ENCODE results near the gene PDE6G. TPM values are rescaled to one million over a fixed set of nuclear protein-coding genes. Genes with fewer than 3 reads are reported as not detected.

Gene PDE6G
- total RNA-seq, 2 experiments from 2014 or later = 8.9 to 11.4 TPM

DNA sequence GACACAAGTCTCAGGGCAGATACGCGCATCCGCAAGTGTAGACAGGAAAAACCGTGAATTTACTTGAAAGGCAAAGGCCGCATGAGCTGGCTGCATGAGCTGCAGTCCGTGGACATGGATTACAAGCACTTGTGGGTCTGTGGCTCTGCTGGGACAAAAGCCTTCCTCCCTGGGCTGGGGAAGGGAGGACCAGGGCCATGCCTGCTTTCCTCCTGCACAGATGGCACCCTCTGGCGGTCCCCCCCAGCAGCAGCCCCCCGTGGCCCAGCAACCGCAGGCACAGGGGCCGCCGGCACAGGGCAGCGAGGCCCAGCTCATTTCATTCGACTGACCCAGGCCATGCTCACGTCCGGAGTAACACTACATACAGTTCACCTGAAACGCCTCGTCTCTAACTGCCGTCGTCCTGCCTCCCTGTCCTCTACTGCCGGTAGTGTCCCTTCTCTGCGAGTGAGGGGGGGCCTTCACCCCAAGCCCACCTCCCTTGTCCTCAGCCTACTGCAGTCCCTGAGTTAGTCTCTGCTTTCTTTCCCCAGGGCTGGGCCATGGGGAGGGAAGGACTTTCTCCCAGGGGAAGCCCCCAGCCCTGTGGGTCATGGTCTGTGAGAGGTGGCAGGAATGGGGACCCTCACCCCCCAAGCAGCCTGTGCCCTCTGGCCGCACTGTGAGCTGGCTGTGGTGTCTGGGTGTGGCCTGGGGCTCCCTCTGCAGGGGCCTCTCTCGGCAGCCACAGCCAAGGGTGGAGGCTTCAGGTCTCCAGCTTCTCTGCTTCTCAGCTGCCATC is 45.1 kb upstream of the PDE6G start:
- peaks cover 24% of the 10 kb centered on the region for H3K4me1 Mint-ChIP-seq (ENCODE audit: low read depth)
- CTCF ChIA-PET = interaction anchor here (0.7 to 2.2 kb wide), 6 partner anchors 8 to 135 kb away, joined by 3 to 10 read pairs (median 4); partner anchors contain the start of genes ARL16 and HGS
- H3K36me3 Mint-ChIP-seq (ENCODE audit: low read depth) = peaks cover 60% of the 10 kb centered on the region
- POLR2A ChIA-PET = interaction anchor here (1.0 to 4.9 kb wide), 9 partner anchors 8 to 131 kb away, joined by 3 to 73 read pairs (median 13); partner anchors contain the start of genes ARL16, HGS, MCRIP1 and SLC25A10
- ATAC-seq (peak; percentile 31), DNase-seq (peak; percentile 41)
- peak overlapping the region; percentile 96 for H3K27ac Mint-ChIP-seq
- H3K9me3 Mint-ChIP-seq = no peaks in the 10 kb centered on the region
- H3K27me3 Mint-ChIP-seq = no peaks in the 10 kb centered on the region
- peak overlapping the region; percentile 94 for H3K4me3 Mint-ChIP-seq
- intact Hi-C loops (cut with micrococcal nuclease) = no loop called here
- TF ChIP-seq, protein P1, sequence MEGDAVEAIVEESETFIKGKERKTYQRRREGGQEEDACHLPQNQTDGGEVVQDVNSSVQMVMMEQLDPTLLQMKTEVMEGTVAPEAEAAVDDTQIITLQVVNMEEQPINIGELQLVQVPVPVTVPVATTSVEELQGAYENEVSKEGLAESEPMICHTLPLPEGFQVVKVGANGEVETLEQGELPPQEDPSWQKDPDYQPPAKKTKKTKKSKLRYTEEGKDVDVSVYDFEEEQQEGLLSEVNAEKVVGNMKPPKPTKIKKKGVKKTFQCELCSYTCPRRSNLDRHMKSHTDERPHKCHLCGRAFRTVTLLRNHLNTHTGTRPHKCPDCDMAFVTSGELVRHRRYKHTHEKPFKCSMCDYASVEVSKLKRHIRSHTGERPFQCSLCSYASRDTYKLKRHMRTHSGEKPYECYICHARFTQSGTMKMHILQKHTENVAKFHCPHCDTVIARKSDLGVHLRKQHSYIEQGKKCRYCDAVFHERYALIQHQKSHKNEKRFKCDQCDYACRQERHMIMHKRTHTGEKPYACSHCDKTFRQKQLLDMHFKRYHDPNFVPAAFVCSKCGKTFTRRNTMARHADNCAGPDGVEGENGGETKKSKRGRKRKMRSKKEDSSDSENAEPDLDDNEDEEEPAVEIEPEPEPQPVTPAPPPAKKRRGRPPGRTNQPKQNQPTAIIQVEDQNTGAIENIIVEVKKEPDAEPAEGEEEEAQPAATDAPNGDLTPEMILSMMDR (IDR thresholded peaks at IDR 0.05) = no peak

DNA sequence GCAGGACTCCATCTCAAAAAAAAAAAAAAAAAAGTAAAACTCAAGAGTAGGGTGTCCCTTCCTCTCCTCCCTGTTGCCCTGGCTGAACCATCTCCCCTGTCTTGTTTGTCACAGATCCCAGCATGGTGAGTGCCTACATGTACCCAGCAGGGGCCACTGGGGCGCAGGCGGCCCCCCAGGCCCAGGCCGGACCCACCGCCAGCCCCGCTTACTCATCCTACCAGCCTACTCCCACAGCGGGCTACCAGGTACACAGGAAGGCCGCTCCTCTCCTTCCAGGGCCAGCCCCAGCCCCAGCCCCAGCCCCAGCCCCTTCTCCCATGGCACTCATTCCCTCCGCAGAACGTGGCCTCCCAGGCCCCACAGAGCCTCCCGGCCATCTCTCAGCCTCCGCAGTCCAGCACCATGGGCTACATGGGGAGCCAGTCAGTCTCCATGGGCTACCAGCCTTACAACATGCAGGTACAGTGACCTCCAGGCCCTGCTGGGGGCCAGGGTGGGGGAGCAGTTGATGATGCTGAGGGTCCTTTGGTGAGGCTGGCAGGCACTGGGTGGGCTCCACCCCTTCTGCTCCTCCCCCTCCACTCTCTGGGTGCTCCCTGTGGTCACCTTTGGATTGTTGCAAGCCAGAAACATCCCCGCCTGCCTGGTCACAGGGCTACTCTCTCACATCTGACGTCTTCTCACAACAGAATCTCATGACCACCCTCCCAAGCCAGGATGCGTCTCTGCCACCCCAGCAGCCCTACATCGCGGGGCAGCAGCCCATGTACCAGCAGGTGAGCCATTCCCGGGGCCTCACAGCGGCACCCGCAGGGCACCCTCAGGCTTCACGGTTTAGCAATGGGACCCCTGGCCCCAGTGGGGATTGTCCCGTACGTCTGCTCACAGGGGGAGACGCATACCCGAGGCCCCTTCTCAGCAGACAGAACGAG is 44.3 kb upstream of the PDE6G start:
- H3K27ac Mint-ChIP-seq = peak overlapping the region; percentile 31
- peak overlapping the region; percentile 94 for H3K4me3 Mint-ChIP-seq
- DNase-seq (no peak), ATAC-seq (no peak)
- H3K4me1 Mint-ChIP-seq (ENCODE audit: low read depth) = peaks cover 20% of the 10 kb centered on the region
- H3K36me3 Mint-ChIP-seq (ENCODE audit: low read depth) = peaks cover 54% of the 10 kb centered on the region
- ChIA-PET CTCF (interaction anchor here (0.7 to 1.7 kb wide), 3 partner anchors 9 to 134 kb away, joined by 3 to 4 read pairs (median 3); no protein-coding TSS in a partner anchor), POLR2A (interaction anchor here (0.9 to 4.9 kb wide), 2 partner anchors 15 kb away, joined by 3 to 73 read pairs; partner anchors contain the start of genes ARL16 and HGS)
- no peaks in the 10 kb centered on the region for H3K27me3 Mint-ChIP-seq
- TF ChIP-seq, protein P1 (IDR thresholded peaks at IDR 0.05) = no peak
- intact Hi-C loops (cut with micrococcal nuclease) = no loop called here
- H3K9me3 Mint-ChIP-seq = no peaks in the 10 kb centered on the region

DNA sequence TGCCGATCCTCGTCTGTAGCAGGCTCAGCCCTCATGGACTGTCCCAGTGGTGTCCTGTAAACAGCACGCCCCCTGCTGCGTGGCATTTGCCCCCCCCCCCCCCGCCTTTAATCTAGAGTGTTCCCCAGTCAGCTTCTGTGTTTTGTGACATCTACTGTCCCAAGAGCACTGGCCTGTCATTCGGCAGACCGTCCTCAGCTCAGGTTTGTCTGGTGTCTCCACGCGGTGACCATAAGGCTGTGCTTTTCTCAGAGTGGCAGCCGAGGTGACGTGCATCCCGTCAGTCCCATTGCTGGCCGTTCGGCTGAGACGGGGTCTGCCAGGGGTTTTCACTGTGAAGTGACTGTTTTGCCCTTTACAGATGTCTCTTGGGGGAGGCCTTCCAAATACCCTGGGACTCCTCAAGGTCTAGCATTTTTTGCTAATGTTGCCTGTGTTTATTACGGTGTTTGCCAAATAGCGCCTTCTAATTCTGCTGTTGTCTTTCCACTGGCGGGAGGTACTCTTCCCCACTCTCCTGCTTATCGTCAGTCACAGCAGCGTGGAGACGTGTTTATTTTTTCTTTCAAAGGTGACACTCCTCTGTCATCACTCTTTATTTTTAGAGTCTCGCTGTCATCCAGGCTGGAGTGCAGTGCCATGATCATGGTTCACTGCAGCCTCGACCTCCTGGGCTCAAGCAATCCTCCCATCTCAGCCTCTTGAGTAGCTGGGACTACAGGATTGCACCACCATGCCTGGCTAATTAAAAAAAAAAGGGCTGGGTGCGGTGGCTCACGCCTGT is 41.1 kb upstream of the PDE6G start:
- Mint-ChIP-seq H3K36me3 (ENCODE audit: low read depth) (peaks cover 38% of the 10 kb centered on the region), H3K27me3 (no peaks in the 10 kb centered on the region), H3K9me3 (no peaks in the 10 kb centered on the region), H3K27ac (no peak overlapping the region), H3K4me1 (ENCODE audit: low read depth) (peaks cover 11% of the 10 kb centered on the region), H3K4me3 (no peak overlapping the region)
- TF ChIP-seq, protein P1 (IDR thresholded peaks at IDR 0.05) = no peak
- intact Hi-C loops (cut with micrococcal nuclease) = loop anchor here (5.0 kb wide), 1 partner anchor 175 kb away; no protein-coding TSS in a partner anchor
- DNase-seq (no peak), ATAC-seq (no peak)
- CTCF ChIA-PET = no interaction called here
- POLR2A ChIA-PET = interaction anchor here (2.3 to 2.6 kb wide), 2 partner anchors 12 to 14 kb away, joined by 10 to 14 read pairs; partner anchors contain the start of genes ARL16 and HGS

DNA sequence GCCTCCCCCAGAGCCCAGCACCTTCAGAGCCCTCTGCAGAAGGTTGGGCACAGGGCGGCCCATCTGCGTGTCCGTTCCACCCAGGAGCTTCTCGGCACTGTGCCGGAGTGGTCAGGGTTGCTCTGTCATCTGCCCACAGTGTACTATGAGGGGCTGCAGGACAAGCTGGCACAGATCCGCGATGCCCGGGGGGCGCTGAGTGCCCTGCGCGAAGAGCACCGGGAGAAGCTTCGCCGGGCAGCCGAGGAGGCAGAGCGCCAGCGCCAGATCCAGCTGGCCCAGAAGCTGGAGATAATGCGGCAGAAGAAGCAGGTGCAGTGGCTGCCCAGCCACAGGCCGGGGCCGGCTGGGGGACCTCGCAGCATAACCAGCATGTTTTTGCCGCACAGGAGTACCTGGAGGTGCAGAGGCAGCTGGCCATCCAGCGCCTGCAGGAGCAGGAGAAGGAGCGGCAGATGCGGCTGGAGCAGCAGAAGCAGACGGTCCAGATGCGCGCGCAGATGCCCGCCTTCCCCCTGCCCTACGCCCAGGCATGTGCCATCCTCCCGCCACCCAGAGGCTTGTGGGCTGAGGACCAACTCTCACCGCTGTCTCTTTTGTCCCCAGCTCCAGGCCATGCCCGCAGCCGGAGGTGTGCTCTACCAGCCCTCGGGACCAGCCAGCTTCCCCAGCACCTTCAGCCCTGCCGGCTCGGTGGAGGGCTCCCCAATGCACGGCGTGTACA is 40.0 kb upstream of the PDE6G start:
- no peaks in the 10 kb centered on the region for H3K27me3 Mint-ChIP-seq
- no peak overlapping the region for H3K27ac Mint-ChIP-seq
- H3K9me3 Mint-ChIP-seq = no peaks in the 10 kb centered on the region
- CTCF ChIA-PET = interaction anchor here (0.8 kb wide), 1 partner anchor 38 kb away, joined by 3 read pairs; no protein-coding TSS in a partner anchor
- intact Hi-C loops (cut with micrococcal nuclease) = loop anchor here (5.0 kb wide), 1 partner anchor 174 kb away; no protein-coding TSS in a partner anchor
- no peak overlapping the region for H3K4me3 Mint-ChIP-seq
- H3K4me1 Mint-ChIP-seq (ENCODE audit: low read depth) = peaks cover 8% of the 10 kb centered on the region
- TF ChIP-seq, protein P1 (IDR thresholded peaks at IDR 0.05) = no peak
- no peak for DNase-seq
- peaks cover 34% of the 10 kb centered on the region for H3K36me3 Mint-ChIP-seq (ENCODE audit: low read depth)
- POLR2A ChIA-PET = interaction anchor here (0.5 to 2.6 kb wide), 5 partner anchors 10 to 263 kb away, joined by 3 to 14 read pairs (median 3); partner anchors contain the start of genes ARL16 and HGS
- no peak for ATAC-seq

All from activated CD8-positive, alpha-beta T cell treated with anti-CD3 and anti-CD28 coated beads for 36 hours (primary cell).